K562 (cell line): ENCODE measurements around the gene SLC1A3. TPM values are rescaled to one million over a fixed set of nuclear protein-coding genes. Genes with fewer than 3 reads are reported as not detected.

ENCODE experiments used
- CEBPZ ChIP-seq: fragments of 150-350 bp; IDR thresholded peaks from 2 replicates; pipeline ENCODE4 v1.6.1; 2014; ENCODE audit warnings: low read depth, mild to moderate bottlenecking, low read length, borderline replicate concordance
- CTBP1 ChIP-seq: fragments of 450-650 bp; IDR thresholded peaks from 2 replicates; pipeline ENCODE4 v1.6.1; 2016; ENCODE audit warnings: borderline replicate concordance
- CTCF ChIP-seq, 3 experiments: IDR thresholded peaks in 2 of 3; conservative IDR thresholded peaks in 1 of 3; 2 replicates each; pipeline ENCODE4 v1.5.1; 2011 to 2012; ENCODE audit warnings: low read length in 3 of 3, mild to moderate bottlenecking in 3 of 3, control low read depth in 2 of 3, improper control_type of control experiment in 1 of 3, inconsistent platforms in 1 of 3, low read depth in 1 of 3, mixed read lengths in 1 of 3, moderate library complexity in 1 of 3; ENCODE audit not compliant: insufficient read depth in 2 of 3
- DIDO1 ChIP-seq: fragments of 450-650 bp; IDR thresholded peaks from 2 replicates; pipeline ENCODE4 v1.6.1; 2016; ENCODE audit warnings: low read depth, missing biosample characterization, missing genetic modification characterization
- E4F1 ChIP-seq: fragments of 250-450 bp; sonication (Bioruptor Pico); IDR thresholded peaks from 2 replicates; pipeline ENCODE4 v1.5.0; 2021; ENCODE audit warnings: mild to moderate bottlenecking, borderline replicate concordance
- GTF3C2 ChIP-seq: IDR thresholded peaks from 3 replicates; pipeline ENCODE4 v1.6.1; 2011; ENCODE audit warnings: borderline replicate concordance, mild to moderate bottlenecking, moderate library complexity; ENCODE audit not compliant: insufficient read length; ENCODE audit errors: extremely low read depth
- NFIX ChIP-seq: fragments of 250-450 bp; sonication (Bioruptor Pico); IDR thresholded peaks from 2 replicates; pipeline ENCODE4 v1.4.0; 2020; ENCODE audit warnings: low read depth, mild to moderate bottlenecking, moderate library complexity
- POLR2A ChIP-seq: fragments of 450-650 bp; conservative IDR thresholded peaks from 2 replicates; pipeline ENCODE4 v1.6.1; 2016
- RNF2 ChIP-seq: sonication (generic); IDR thresholded peaks from 2 replicates; pipeline ENCODE4 v1.6.1; 2016
- SMC3 ChIP-seq: conservative IDR thresholded peaks from 2 replicates; pipeline ENCODE4 v1.6.1; 2011; ENCODE audit warnings: low read depth, low read length, improper control_type of control experiment; ENCODE audit not compliant: insufficient read depth
- SNIP1 ChIP-seq: fragments of 450-650 bp; IDR thresholded peaks from 2 replicates; pipeline ENCODE4 v1.7.1; 2017; ENCODE audit warnings: low read depth, mild to moderate bottlenecking
- TCFL5 ChIP-seq: fragments of 250-450 bp; sonication (Bioruptor Pico); conservative IDR thresholded peaks from 2 replicates; pipeline ENCODE4 v1.6.1; 2021; ENCODE audit warnings: mild to moderate bottlenecking, moderate library complexity, matching md5 sums
- ZNF41 ChIP-seq: fragments of 250-450 bp; sonication (Bioruptor Pico); conservative IDR thresholded peaks from 2 replicates; pipeline ENCODE4 v1.4.0; 2020; ENCODE audit warnings: mild to moderate bottlenecking
- ZNF449 ChIP-seq: fragments of 250-450 bp; sonication (Bioruptor Pico); IDR thresholded peaks from 2 replicates; pipeline ENCODE4 v1.8.0; 2022; ENCODE audit warnings: moderate library complexity, mild to moderate bottlenecking, inconsistent platforms
- polyA plus RNA-seq, 8 experiments: library from polyadenylated mRNA; depleted of rRNA in 4 of 8; stranded (reverse) in 5 of 8; unstranded in 3 of 8; fragments of >200 nt; fragmentation: Nextera tagmentation in 2 of 8; fragmentation: Illumina TruSeq in 1 of 8; extraction: Ambion mirVana in 2 of 8; extraction: Trizol in 1 of 8; gene quantifications; 2 replicates each; pipeline versions ENCODE4 v1.2.1 to v1.2.3, GENCODE V29; 2011 to 2014; ENCODE audit warnings: inconsistent platforms in 1 of 8, missing spikeins in 1 of 8
- total RNA-seq, 7 experiments: library from RNA; depleted of rRNA in 6 of 7; stranded (reverse); fragments of >200 nt in 6 of 7; fragmentation: Illumina TruSeq in 2 of 7; extraction: Trizol in 2 of 7; gene quantifications; 2 replicates each; pipeline versions ENCODE4 v1.2.1 to v1.2.3, GENCODE V29; 2011 to 2021; ENCODE audit warnings: low replicate concordance in 1 of 7

Gene SLC1A3
- total and polyA plus RNA-seq, 9 of the 15 experiments (the other 6 are each of a cell fraction or from before 2014, with no cell fraction given), result 0.13 TPM; not detected in 8

- no peak for TF ChIP-seq CTCF (IDR thresholded peaks at IDR 0.05 in 2 of 3, conservative IDR thresholded peaks at IDR 0.05 in 1 of 3; ENCODE audit: insufficient read depth in 2 of 3, low read depth in 1 of 3, low read length in 3 of 3)
- no peak for TF ChIP-seq RNF2
- peak; percentile 23; the same call in 1 of the 2 replicates for TF ChIP-seq CTBP1
- no peak for TF ChIP-seq TCFL5 (CRISPR knock-in tag)
- TF ChIP-seq E4F1 (CRISPR knock-in tag), result no peak
- no peak for TF ChIP-seq POLR2A
- TF ChIP-seq SNIP1, result no peak
- TF ChIP-seq SMC3, result no peak
- TF ChIP-seq ZNF41, result 0 out of 2 replicates have a peak, but pooled peaks have one; percentile 32
- TF ChIP-seq GTF3C2, result no peak
- no peak for TF ChIP-seq CEBPZ
- TF ChIP-seq DIDO1 (tag), result no peak
- no peak for TF ChIP-seq NFIX
- TF ChIP-seq ZNF449 (CRISPR knock-in tag), result peak; percentile 21; the same call in 1 of the 2 replicates
Measured at GRCh38 chr5:36724467-36725332, 118.3 kb downstream of the SLC1A3 start (continued).
